CD14-positive monocyte (primary cell): ENCODE results near the gene SLC25A33. TPM values are rescaled to one million over a fixed set of nuclear protein-coding genes. Genes with fewer than 3 reads are reported as not detected.
A peak's percentile ranks its signal among the peaks of the same experiment; 100 is the strongest.

ENCODE experiments used
- DNase-seq, 3 donors: peaks; one replicate each; pipeline ENCODE4 v3.0.0-alpha.2; 2011 to 2022
- H2AFZ ChIP-seq: 2 replicates; pipeline ENCODE4 v1.6.0; 2012; ENCODE audit warnings: mild to moderate bottlenecking, low read depth, low read length, inconsistent platforms; ENCODE audit not compliant: insufficient read depth, poor library complexity, severe bottlenecking
- H3K27ac ChIP-seq, 2 donors: 1 replicate in 1 of 2; 2 replicates in 1 of 2; pipeline ENCODE4 v1.5.1; 2012 to 2013; ENCODE audit warnings: low read length in 2 of 2, control low read depth in 1 of 2, inconsistent platforms in 1 of 2, low read depth in 1 of 2, mild to moderate bottlenecking in 1 of 2
- H3K27me3 ChIP-seq, 2 donors: one replicate each; pipeline versions ENCODE4 v1.6.0 to v1.6.1; 2011 to 2013; ENCODE audit warnings: low read length in 2 of 2; ENCODE audit not compliant: control insufficient read depth in 2 of 2, insufficient read depth in 2 of 2
- H3K36me3 ChIP-seq, 2 donors: replicated peaks in 1 of 2; 1 replicate in 1 of 2; 2 replicates in 1 of 2; pipeline versions ENCODE4 v1.5.1 to v1.6.1; 2012 to 2013; ENCODE audit warnings: low read length in 2 of 2, control low read depth in 1 of 2, inconsistent platforms in 1 of 2, mild to moderate bottlenecking in 1 of 2; ENCODE audit not compliant: insufficient read depth in 2 of 2, control insufficient read depth in 1 of 2
- H3K4me1 ChIP-seq, 2 donors: 1 replicate in 1 of 2; 2 replicates in 1 of 2; pipeline versions ENCODE4 v1.5.1 to v1.6.1; 2012 to 2013; ENCODE audit warnings: low read length in 2 of 2, control low read depth in 1 of 2, inconsistent platforms in 1 of 2, mild to moderate bottlenecking in 1 of 2, moderate library complexity in 1 of 2; ENCODE audit not compliant: insufficient read depth in 2 of 2, control insufficient read depth in 1 of 2
- H3K4me2 ChIP-seq: replicated peaks from 2 replicates; pipeline ENCODE3; 2012; ENCODE audit warnings: low read length, moderate library complexity, mild to moderate bottlenecking; ENCODE audit not compliant: poor library complexity, severe bottlenecking; ENCODE audit errors: extremely low read depth
- H3K4me3 ChIP-seq, 3 experiments: fragments of 200-600 bp in 1 of 3; sonication (generic) in 1 of 3; replicated peaks in 1 of 3; 1 replicate in 2 of 3; 2 replicates in 1 of 3; pipeline ENCODE4 v1.5.1; 2011 to 2013; ENCODE audit warnings: low read length in 3 of 3, mild to moderate bottlenecking in 3 of 3, control low read depth in 2 of 3, low read depth in 2 of 3, inconsistent platforms in 1 of 3, moderate library complexity in 1 of 3
- H3K79me2 ChIP-seq: 2 replicates; pipeline ENCODE4 v1.6.0; 2012; ENCODE audit warnings: mild to moderate bottlenecking, control low read depth, inconsistent platforms, low read length, moderate library complexity; ENCODE audit not compliant: insufficient read depth
- H3K9ac ChIP-seq: 2 replicates; pipeline ENCODE4 v1.6.0; 2017; ENCODE audit warnings: low read length, mild to moderate bottlenecking; ENCODE audit not compliant: insufficient read depth, poor library complexity, severe bottlenecking
- H3K9me3 ChIP-seq, 2 donors: replicated peaks in 1 of 2; 1 replicate in 1 of 2; 2 replicates in 1 of 2; pipeline versions ENCODE4 v1.5.1 to v1.6.1; 2012 to 2013; ENCODE audit warnings: low read length in 2 of 2, control low read depth in 1 of 2; ENCODE audit not compliant: control insufficient read depth in 1 of 2, insufficient read depth in 1 of 2
- H4K20me1 ChIP-seq: 2 replicates; pipeline ENCODE4 v1.6.0; 2012; ENCODE audit warnings: mild to moderate bottlenecking, low read length, control low read depth, moderate library complexity; ENCODE audit not compliant: insufficient read depth
- H3K27ac Mint-ChIP-seq, 7 donors: one replicate each; pipeline ENCODE4 v1.8.0; 2020; ENCODE audit warnings: mild to moderate bottlenecking in 7 of 7, mixed read lengths in 7 of 7, moderate library complexity in 6 of 7, inconsistent platforms in 2 of 7
- H3K27me3 Mint-ChIP-seq, 3 donors: one replicate each; pipeline ENCODE4 v1.8.0; 2021 to 2022; ENCODE audit warnings: low read depth in 3 of 3, mild to moderate bottlenecking in 3 of 3, mixed read lengths in 3 of 3, moderate library complexity in 3 of 3, inconsistent platforms in 1 of 3
- H3K36me3 Mint-ChIP-seq, 2 donors: one replicate each; pipeline ENCODE4 v1.8.0; 2020; ENCODE audit warnings: mixed read lengths in 2 of 2, inconsistent platforms in 1 of 2, mild to moderate bottlenecking in 1 of 2
- H3K4me1 Mint-ChIP-seq: one replicate; pipeline ENCODE4 v1.8.0; 2020; ENCODE audit warnings: mild to moderate bottlenecking, mixed read lengths
- H3K4me3 Mint-ChIP-seq, 2 donors: one replicate each; pipeline ENCODE4 v1.8.0; 2020; ENCODE audit warnings: mild to moderate bottlenecking in 2 of 2, mixed read lengths in 2 of 2, moderate library complexity in 1 of 2
- H3K9me3 Mint-ChIP-seq, 7 donors: one replicate each; pipeline ENCODE4 v1.8.0; 2020 to 2022; ENCODE audit warnings: mixed read lengths in 7 of 7, mild to moderate bottlenecking in 6 of 7, moderate library complexity in 6 of 7, inconsistent platforms in 2 of 7
- CTCF ChIP-seq: fragments of 200-600 bp; IDR thresholded peaks from one replicate; pipeline ENCODE4 v1.8.0; 2022; ENCODE audit warnings: antibody characterized with exemption, mild to moderate bottlenecking
- WGBS: methylation state at CpG from one replicate; pipeline ENCODE4 v1.1.5; 2013; ENCODE audit warnings: missing lambda C conversion rate; ENCODE audit not compliant: insufficient coverage; 5-methylcytosine and 5-hydroxymethylcytosine counted together
- intact Hi-C, 2 donors: fragments of 100-400 bp; cut with micrococcal nuclease; formaldehyde crosslinking; loops; one replicate each; pipeline versions ENCODE4 v1.15.0 to v1.15.1; 2023
- polyA plus RNA-seq, 3 donors: library from polyadenylated mRNA; depleted of rRNA in 1 of 3; unstranded in 2 of 3; stranded (reverse) in 1 of 3; fragments of 300-500 nt in 2 of 3; fragments of >200 nt in 1 of 3; fragmentation: Illumina TruSeq in 2 of 3; gene quantifications; 1 replicate in 2 of 3; 2 replicates in 1 of 3; pipeline ENCODE4 v1.2.3, GENCODE V29; 2012 to 2021

The SLC25A33 gene
- polyA plus RNA-seq, 3 donors: 2.3 to 6.4 (median 4.4) TPM

GRCh38 chr1:9626201-9626608 is 86.9 kb downstream of the SLC25A33 start:
- peaks cover 18% of the 10 kb centered on the region for H4K20me1 ChIP-seq
- peak overlapping the region; percentile 48 to 81 for H3K4me3 Mint-ChIP-seq
- no peaks in the 10 kb centered on the region for H3K36me3 ChIP-seq
- no peak overlapping the region for H3K27ac ChIP-seq
- peak overlapping the region; percentile 68 for H3K4me2 ChIP-seq
- H3K79me2 ChIP-seq: peaks cover 44% of the 10 kb centered on the region
- 1% methylated on average over 8 of the region's 9 CpGs for WGBS
- intact Hi-C loops: loop anchor here (2.0 to 5.0 kb wide), 5 partner anchors 27 to 241 kb away; no protein-coding TSS in a partner anchor
- H3K4me1 ChIP-seq: peaks cover 50 to 56% of the 10 kb centered on the region in 2 donors
- H3K9me3 Mint-ChIP-seq: peaks cover 0 to 5% (median 0%) of the 10 kb centered on the region in 7 donors
- DNase-seq: peak in 2 of 3 donors; percentile 31 to 60
- peaks cover 9 to 12% (median 10%) of the 10 kb centered on the region in 3 donors for H3K27me3 Mint-ChIP-seq
- H3K27me3 ChIP-seq: peaks cover 0 to 2% of the 10 kb centered on the region in 2 donors
- H3K4me1 Mint-ChIP-seq: peaks cover 52% of the 10 kb centered on the region
- peak overlapping the region in 4 of 7 donors; percentile 2 to 78 (median 52) for H3K27ac Mint-ChIP-seq
- peak overlapping the region in 1 of 3 experiments; percentile 63 for H3K4me3 ChIP-seq
- no peaks in the 10 kb centered on the region for H3K9me3 ChIP-seq
- no peak overlapping the region for H3K9ac ChIP-seq
- H2AFZ ChIP-seq: no peak overlapping the region
- TF ChIP-seq CTCF: no peak
- no peaks in the 10 kb centered on the region for H3K36me3 Mint-ChIP-seq

- Mint-ChIP-seq H3K4me3 (peak overlapping the region; percentile 62 to 74), H3K27ac (peak overlapping the region in 5 of 7 donors; percentile 45 to 92 (median 74)), H3K4me1 (peaks cover 66% of the 10 kb centered on the region), H3K9me3 (peaks cover 0 to 5% (median 0%) of the 10 kb centered on the region in 7 donors), H3K36me3 (peaks cover 0 to 3% of the 10 kb centered on the region in 2 donors), H3K27me3 (peaks cover 8 to 12% (median 11%) of the 10 kb centered on the region in 3 donors)
- Histone ChIP-seq H3K9ac (no peak overlapping the region), H3K36me3 (no peaks in the 10 kb centered on the region), H3K27ac (peak overlapping the region in 1 of 2 donors; percentile 80), H2AFZ (peak overlapping the region; percentile 49), H3K27me3 (peaks cover 0 to 2% of the 10 kb centered on the region in 2 donors), H3K4me1 (peaks cover 67 to 69% of the 10 kb centered on the region in 2 donors), H3K4me2 (peak overlapping the region; percentile 77), H4K20me1 (peaks cover 18% of the 10 kb centered on the region), H3K9me3 (no peaks in the 10 kb centered on the region), H3K4me3 (peak overlapping the region in 2 of 3 experiments; percentile 29 to 73), H3K79me2 (peaks cover 50% of the 10 kb centered on the region)
- WGBS: 58% methylated on average over 6 of the region's 23 CpGs
- TF ChIP-seq CTCF: no peak
- intact Hi-C loops: loop anchor here (2.0 to 5.0 kb wide), 5 partner anchors 16 to 239 kb away; no protein-coding TSS in a partner anchor
- DNase-seq: peak in 1 of 3 donors; percentile 42
Measured at GRCh38 chr1:9628541-9629444, 89.5 kb downstream of the SLC25A33 start.
